ENCODE measurements around the gene IFI30.

IFI30 gene

GRCh38 chr19:18218159-18218558, 44.5 kb downstream of the IFI30 start:
- Mint-ChIP-seq H3K4me1 (ENCODE audit: low read depth) (peaks cover 10% of the 10 kb centered on the region), H3K27me3 (peaks cover 17% of the 10 kb centered on the region), H3K4me3 (no peak overlapping the region), H3K9me3 (no peaks in the 10 kb centered on the region), H3K36me3 (ENCODE audit: low read depth) (no peaks in the 10 kb centered on the region), H3K27ac (no peak overlapping the region)

GRCh38 chr19:18218600-18218999, 45.0 kb downstream of the IFI30 start:
- Mint-ChIP-seq H3K4me1 (ENCODE audit: low read depth) (peaks cover 10% of the 10 kb centered on the region), H3K9me3 (no peaks in the 10 kb centered on the region), H3K27ac (no peak overlapping the region), H3K4me3 (no peak overlapping the region), H3K36me3 (ENCODE audit: low read depth) (no peaks in the 10 kb centered on the region), H3K27me3 (peaks cover 20% of the 10 kb centered on the region)

- Mint-ChIP-seq H3K4me3 (no peak overlapping the region), H3K4me1 (ENCODE audit: low read depth) (peaks cover 20% of the 10 kb centered on the region)
Observed at GRCh38 chr19:18219911-18220631, 46.5 kb downstream of the IFI30 start.

GRCh38 chr19:18220632-18221275, 47.1 kb downstream of the IFI30 start:
- Mint-ChIP-seq H3K4me1 (ENCODE audit: low read depth) (peaks cover 22% of the 10 kb centered on the region), H3K36me3 (ENCODE audit: low read depth) (no peaks in the 10 kb centered on the region), H3K4me3 (no peak overlapping the region), H3K27me3 (peaks cover 40% of the 10 kb centered on the region), H3K9me3 (no peaks in the 10 kb centered on the region), H3K27ac (no peak overlapping the region)

More at GRCh38 chr19:18219911-18220631, 46.5 kb downstream of the IFI30 start:
- Mint-ChIP-seq H3K27ac (no peak overlapping the region), H3K27me3 (peaks cover 33% of the 10 kb centered on the region), H3K36me3 (ENCODE audit: low read depth) (no peaks in the 10 kb centered on the region), H3K9me3 (no peaks in the 10 kb centered on the region)

GRCh38 chr19:18221815-18222725, 48.5 kb downstream of the IFI30 start:
- Mint-ChIP-seq H3K27ac (no peak overlapping the region), H3K4me3 (no peak overlapping the region), H3K27me3 (peaks cover 49% of the 10 kb centered on the region), H3K9me3 (no peaks in the 10 kb centered on the region), H3K4me1 (ENCODE audit: low read depth) (peaks cover 27% of the 10 kb centered on the region), H3K36me3 (ENCODE audit: low read depth) (no peaks in the 10 kb centered on the region)

GRCh38 chr19:18223860-18224524, 50.4 kb downstream of the IFI30 start:
- H3K27ac Mint-ChIP-seq: no peak overlapping the region

GRCh38 chr19:18224525-18225354, 51.1 kb downstream of the IFI30 start:
- no peaks in the 10 kb centered on the region for H3K36me3 Mint-ChIP-seq (ENCODE audit: low read depth)
- peaks cover 63% of the 10 kb centered on the region for H3K27me3 Mint-ChIP-seq
- H3K27ac Mint-ChIP-seq: peak overlapping the region; percentile 21
- H3K4me1 Mint-ChIP-seq (ENCODE audit: low read depth): peaks cover 26% of the 10 kb centered on the region
- no peaks in the 10 kb centered on the region for H3K9me3 Mint-ChIP-seq
- peak overlapping the region; percentile 77 for H3K4me3 Mint-ChIP-seq

More at GRCh38 chr19:18223860-18224524, 50.4 kb downstream of the IFI30 start:
- Mint-ChIP-seq H3K9me3 (no peaks in the 10 kb centered on the region), H3K36me3 (ENCODE audit: low read depth) (no peaks in the 10 kb centered on the region), H3K4me1 (ENCODE audit: low read depth) (peaks cover 27% of the 10 kb centered on the region), H3K27me3 (peaks cover 60% of the 10 kb centered on the region), H3K4me3 (peak overlapping the region; percentile 77)

- no peak overlapping the region for H3K27ac Mint-ChIP-seq
- peaks cover 65% of the 10 kb centered on the region for H3K27me3 Mint-ChIP-seq
- no peaks in the 10 kb centered on the region for H3K9me3 Mint-ChIP-seq
- H3K4me3 Mint-ChIP-seq: no peak overlapping the region
- no peaks in the 10 kb centered on the region for H3K36me3 Mint-ChIP-seq (ENCODE audit: low read depth)
- H3K4me1 Mint-ChIP-seq (ENCODE audit: low read depth): peaks cover 24% of the 10 kb centered on the region
Observed at GRCh38 chr19:18225355-18225701, 51.7 kb downstream of the IFI30 start.

- Mint-ChIP-seq H3K27me3 (peaks cover 68% of the 10 kb centered on the region), H3K9me3 (no peaks in the 10 kb centered on the region), H3K36me3 (ENCODE audit: low read depth) (no peaks in the 10 kb centered on the region), H3K4me1 (ENCODE audit: low read depth) (peaks cover 26% of the 10 kb centered on the region), H3K4me3 (no peak within 1 kb of the TSS), H3K27ac (no peak within 1 kb of the TSS)
Observed at GRCh38 chr19:18225702-18226468, 52.3 kb downstream of the IFI30 start, which contains the start of gene PDE4C. TSS of gene PDE4C (minus strand) at chr19:18226438. CDS start at chr19:18226415, 23 bp downstream.

GRCh38 chr19:18226956-18227780, 53.6 kb downstream of the IFI30 start:
- peaks cover 67% of the 10 kb centered on the region for H3K27me3 Mint-ChIP-seq
- H3K27ac Mint-ChIP-seq: no peak overlapping the region
- H3K4me3 Mint-ChIP-seq: no peak overlapping the region
- H3K4me1 Mint-ChIP-seq (ENCODE audit: low read depth): peaks cover 30% of the 10 kb centered on the region
- no peaks in the 10 kb centered on the region for H3K9me3 Mint-ChIP-seq
- H3K36me3 Mint-ChIP-seq (ENCODE audit: low read depth): no peaks in the 10 kb centered on the region

Measured in stimulated activated naive CD8-positive, alpha-beta T cell treated with anti-CD3 and anti-CD28 coated beads, Interleukin-15, Interleukin-2, amounts not matched to agents 100 ng/mL and 50 ng/mL, for 24 hours (primary cell).